Cerebellar cortex (tissue), 1 donor: ENCODE data around the gene CCDC107.

Experiments used
- DNase-seq: peaks from one replicate; pipeline ENCODE4 v3.0.0-alpha.2; 2015; ENCODE audit warnings: low spot score

The CCDC107 gene

GRCh38 chr9:35703906-35704672 is 46.0 kb downstream of the CCDC107 start:
- no peak for DNase-seq

GRCh38 chr9:35705372-35705771 is 47.3 kb downstream of the CCDC107 start:
- no peak for DNase-seq

GRCh38 chr9:35705836-35706430 is 47.8 kb downstream of the CCDC107 start:
- DNase-seq, result peak; percentile 92

GRCh38 chr9:35706951-35707350 is 48.9 kb downstream of the CCDC107 start:
- no peak for DNase-seq

GRCh38 chr9:35708146-35708545 is 50.1 kb downstream of the CCDC107 start:
- no peak for DNase-seq

GRCh38 chr9:35710818-35711500 is 52.9 kb downstream of the CCDC107 start:
- no peak for DNase-seq
